Neuronal stem cell (in vitro differentiated cells): ENCODE data around the gene ROCK2.

Experiments
- DNase-seq: peaks from one replicate; pipeline ENCODE4 v3.0.0-alpha.2; 2013; ENCODE audit warnings: low spot score
- H2AFZ ChIP-seq: one replicate; pipeline ENCODE4 v1.6.1; 2013; ENCODE audit warnings: mild to moderate bottlenecking, low read length, inconsistent platforms
- H2AK5ac ChIP-seq: 2 replicates; pipeline ENCODE4 v1.6.1; 2013; ENCODE audit warnings: low read depth, mild to moderate bottlenecking, inconsistent platforms, low read length, moderate library complexity, mixed read lengths
- H2BK120ac ChIP-seq: 2 replicates; pipeline ENCODE4 v1.6.1; 2013; ENCODE audit warnings: low read depth, mild to moderate bottlenecking, inconsistent platforms, low read length, moderate library complexity, mixed read lengths
- H2BK12ac ChIP-seq: one replicate; pipeline ENCODE4 v1.6.1; 2013; ENCODE audit warnings: low read length, inconsistent platforms
- H2BK15ac ChIP-seq: 2 replicates; pipeline ENCODE4 v1.6.1; 2013; ENCODE audit warnings: mild to moderate bottlenecking, low read length, inconsistent platforms, mixed read lengths
- H2BK5ac ChIP-seq: one replicate; pipeline ENCODE4 v1.6.1; 2013; ENCODE audit warnings: inconsistent platforms, mild to moderate bottlenecking, low read length, moderate library complexity
- H3K14ac ChIP-seq: one replicate; pipeline ENCODE4 v1.6.1; 2013; ENCODE audit warnings: low read length, inconsistent platforms
- H3K18ac ChIP-seq: 2 replicates; pipeline ENCODE4 v1.6.1; 2013; ENCODE audit warnings: low read length, inconsistent platforms
- H3K23ac ChIP-seq: 2 replicates; pipeline ENCODE4 v1.6.1; 2013; ENCODE audit warnings: low read depth, mild to moderate bottlenecking, mixed read lengths, low read length, inconsistent platforms; ENCODE audit not compliant: poor library complexity
- H3K27ac ChIP-seq: replicated peaks from 3 replicates; pipeline ENCODE4 v1.5.1; 2013; ENCODE audit warnings: low read length, inconsistent platforms
- H3K27me3 ChIP-seq, 3 experiments: 2 replicates each; pipeline ENCODE4 v1.6.1; 2013; ENCODE audit warnings: low read length in 3 of 3, mild to moderate bottlenecking in 2 of 3, inconsistent platforms in 1 of 3, low read depth in 1 of 3, mixed read lengths in 1 of 3, moderate library complexity in 1 of 3; ENCODE audit not compliant: control insufficient read depth in 3 of 3, insufficient read depth in 3 of 3
- H3K36me3 ChIP-seq, 2 donors: replicated peaks in 1 of 2; 2 replicates each; pipeline ENCODE4 v1.6.1; 2013; ENCODE audit warnings: low read length in 2 of 2; ENCODE audit not compliant: control insufficient read depth in 2 of 2, insufficient read depth in 2 of 2
- H3K4ac ChIP-seq: 2 replicates; pipeline ENCODE4 v1.6.1; 2013; ENCODE audit warnings: inconsistent platforms, mild to moderate bottlenecking, low read length, moderate library complexity
- H3K4me1 ChIP-seq, 2 donors: 1 replicate in 1 of 2; 2 replicates in 1 of 2; pipeline ENCODE4 v1.6.1; 2013; ENCODE audit warnings: low read length in 2 of 2, low read depth in 1 of 2; ENCODE audit not compliant: control insufficient read depth in 2 of 2, insufficient read depth in 1 of 2
- H3K4me2 ChIP-seq: one replicate; pipeline ENCODE4 v1.6.1; 2013; ENCODE audit warnings: mild to moderate bottlenecking, low read length, inconsistent platforms; ENCODE audit not compliant: insufficient read depth, poor library complexity, severe bottlenecking
- H3K4me3 ChIP-seq, 2 donors: 2 replicates each; pipeline ENCODE4 v1.5.1; 2013; ENCODE audit warnings: low read length in 2 of 2, mild to moderate bottlenecking in 2 of 2, inconsistent platforms in 1 of 2, moderate library complexity in 1 of 2
- H3K79me1 ChIP-seq: one replicate; pipeline ENCODE4 v1.6.1; 2013; ENCODE audit warnings: low read depth, mild to moderate bottlenecking, inconsistent platforms, low read length, moderate library complexity
- H3K9ac ChIP-seq: one replicate; pipeline ENCODE4 v1.6.1; 2013; ENCODE audit warnings: mild to moderate bottlenecking, low read depth, low read length, inconsistent platforms; ENCODE audit not compliant: poor library complexity
- H3K9me3 ChIP-seq, 2 donors: replicated peaks in 1 of 2; 2 replicates each; pipeline versions ENCODE3 to v1.6.1; 2013; ENCODE audit warnings: low read length in 2 of 2, mild to moderate bottlenecking in 2 of 2, inconsistent platforms in 1 of 2, low read depth in 1 of 2, mixed read lengths in 1 of 2, moderate library complexity in 1 of 2; ENCODE audit not compliant: control insufficient read depth in 2 of 2, insufficient read depth in 1 of 2
- H4K8ac ChIP-seq: one replicate; pipeline ENCODE4 v1.6.1; 2013; ENCODE audit warnings: low read depth, mild to moderate bottlenecking, inconsistent platforms, low read length, moderate library complexity
- H4K91ac ChIP-seq: one replicate; pipeline ENCODE4 v1.6.1; 2013; ENCODE audit warnings: low read length, low read depth, mild to moderate bottlenecking, inconsistent platforms; ENCODE audit not compliant: poor library complexity
- WGBS, 2 donors: extraction: QIAGEN DNeasy Blood & Tissue Kit; methylation state at CpG; one replicate each; pipeline ENCODE4 v1.1.7; 2013; ENCODE audit warnings: missing lambda C conversion rate in 2 of 2, mixed read lengths in 1 of 2; ENCODE audit not compliant: insufficient read length in 2 of 2, insufficient replicate concordance in 1 of 2; ENCODE audit errors: extremely low coverage in 2 of 2; 5-methylcytosine and 5-hydroxymethylcytosine counted together

Gene ROCK2

DNA sequence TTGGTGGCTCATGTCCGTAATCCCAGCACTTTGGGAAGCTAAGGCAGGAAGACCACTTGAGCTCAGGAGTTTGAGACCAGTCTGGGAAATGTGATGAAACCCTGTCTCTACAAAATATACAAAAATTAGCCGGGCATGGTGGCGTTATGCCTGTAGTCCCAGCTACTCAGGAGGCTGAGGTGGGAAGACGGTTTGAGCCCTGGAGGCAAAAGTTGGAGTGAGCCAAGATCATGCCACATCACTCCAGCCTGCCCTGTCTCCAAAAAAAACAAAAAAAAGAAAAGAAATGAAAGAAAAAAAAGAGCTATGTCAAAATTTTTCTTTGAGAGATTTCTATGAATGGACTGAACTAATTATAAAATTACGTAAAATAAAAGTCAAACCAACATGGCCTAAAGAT is 34.7 kb downstream of the ROCK2 start:
- Histone ChIP-seq H3K27ac (no peak overlapping the region), H3K27me3 (no peaks in the 10 kb centered on the region), H3K18ac (no peak overlapping the region), H3K14ac (no peak overlapping the region), H3K4me2 (no peak overlapping the region), H3K36me3 (no peaks in the 10 kb centered on the region), H4K8ac (no peak overlapping the region), H2BK15ac (no peak overlapping the region), H3K23ac (no peak overlapping the region), H3K4me3 (no peak overlapping the region), H3K79me1 (peaks cover 1% of the 10 kb centered on the region), H3K9ac (no peak overlapping the region), H4K91ac (no peak overlapping the region), H2AK5ac (no peak overlapping the region), H2BK120ac (no peak overlapping the region), H3K9me3 (peaks cover 0 to 4% of the 10 kb centered on the region in 2 donors), H2BK12ac (no peak overlapping the region), H3K4ac (no peak overlapping the region), H2AFZ (no peak overlapping the region), H2BK5ac (no peak overlapping the region), H3K4me1 (peaks cover 0 to under 1% of the 10 kb centered on the region in 2 donors)
- WGBS, 2 donors, result no CpG with 5 or more reads among the region's 5 CpGs
- no peak for DNase-seq

- Histone ChIP-seq H3K36me3 (no peaks in the 10 kb centered on the region), H3K14ac (no peak overlapping the region), H3K27ac (no peak overlapping the region), H3K4ac (no peak overlapping the region), H3K23ac (no peak overlapping the region), H3K18ac (no peak overlapping the region), H4K8ac (no peak overlapping the region), H3K9ac (no peak overlapping the region), H4K91ac (no peak overlapping the region), H2BK12ac (no peak overlapping the region), H3K79me1 (peaks cover 1% of the 10 kb centered on the region), H3K4me2 (no peak overlapping the region), H3K27me3 (no peaks in the 10 kb centered on the region), H3K4me3 (no peak overlapping the region), H2BK15ac (no peak overlapping the region), H3K4me1 (peaks cover 0 to 4% of the 10 kb centered on the region in 2 donors), H3K9me3 (peaks cover 0 to 4% of the 10 kb centered on the region in 2 donors), H2AFZ (no peak overlapping the region), H2AK5ac (no peak overlapping the region), H2BK120ac (no peak overlapping the region), H2BK5ac (no peak overlapping the region)
- no peak for DNase-seq
- WGBS, 2 donors, result no CpG with 5 or more reads among the region's 18 CpGs
Measured at GRCh38 chr2:11307764-11308415, 36.5 kb downstream of the ROCK2 start.

GRCh38 chr2:11305958-11306357 is 38.5 kb downstream of the ROCK2 start:
- H2BK15ac ChIP-seq, result no peak overlapping the region
- H3K27ac ChIP-seq, result no peak overlapping the region
- H3K9me3 ChIP-seq, result peaks cover 0 to 9% of the 10 kb centered on the region in 2 donors
- no peak overlapping the region for H4K8ac ChIP-seq
- peaks cover 1% of the 10 kb centered on the region for H3K79me1 ChIP-seq
- peaks cover 0 to 4% of the 10 kb centered on the region in 2 donors for H3K4me1 ChIP-seq
- no peak overlapping the region for H3K4ac ChIP-seq
- no peak overlapping the region for H3K14ac ChIP-seq
- H2BK12ac ChIP-seq, result no peak overlapping the region
- H3K4me3 ChIP-seq, result no peak overlapping the region
- H3K23ac ChIP-seq, result no peak overlapping the region
- no CpG with 5 or more reads among the region's 1 CpG for WGBS, 2 donors
- no peak overlapping the region for H3K4me2 ChIP-seq
- no peak overlapping the region for H2AK5ac ChIP-seq
- no peaks in the 10 kb centered on the region for H3K27me3 ChIP-seq
- no peak overlapping the region for H4K91ac ChIP-seq
- H3K9ac ChIP-seq, result no peak overlapping the region
- no peak overlapping the region for H2AFZ ChIP-seq
- no peak overlapping the region for H3K18ac ChIP-seq
- no peak overlapping the region for H2BK120ac ChIP-seq
- no peak overlapping the region for H2BK5ac ChIP-seq
- H3K36me3 ChIP-seq, result no peaks in the 10 kb centered on the region
- no peak for DNase-seq

- H3K9ac ChIP-seq, result no peak overlapping the region
- no peak overlapping the region for H3K18ac ChIP-seq
- no peaks in the 10 kb centered on the region for H3K27me3 ChIP-seq
- DNase-seq, result no peak
- H2BK15ac ChIP-seq, result no peak overlapping the region
- peaks cover 0 to 9% of the 10 kb centered on the region in 2 donors for H3K9me3 ChIP-seq
- WGBS, 2 donors, result no CpG with 5 or more reads among the region's 4 CpGs
- H2BK5ac ChIP-seq, result no peak overlapping the region
- no peak overlapping the region for H3K14ac ChIP-seq
- no peak overlapping the region for H2BK120ac ChIP-seq
- H2BK12ac ChIP-seq, result no peak overlapping the region
- H3K4me1 ChIP-seq, result peaks cover 0 to 4% of the 10 kb centered on the region in 2 donors
- no peak overlapping the region for H4K8ac ChIP-seq
- H3K4me2 ChIP-seq, result no peak overlapping the region
- H3K4me3 ChIP-seq, result no peak overlapping the region
- H3K4ac ChIP-seq, result no peak overlapping the region
- H3K36me3 ChIP-seq, result no peaks in the 10 kb centered on the region
- no peak overlapping the region for H3K27ac ChIP-seq
- H3K79me1 ChIP-seq, result peaks cover 1% of the 10 kb centered on the region
- H3K23ac ChIP-seq, result no peak overlapping the region
- no peak overlapping the region for H2AK5ac ChIP-seq
- no peak overlapping the region for H4K91ac ChIP-seq
- H2AFZ ChIP-seq, result no peak overlapping the region
Measured at GRCh38 chr2:11305338-11305737, 39.1 kb downstream of the ROCK2 start.
